Smooth muscle cell (in vitro differentiated cells): ENCODE measurements around the gene KIR3DL1. TPM values are rescaled to one million over a fixed set of nuclear protein-coding genes. Genes with fewer than 3 reads are reported as not detected.

Experiments used
- DNase-seq: peaks from one replicate; lab custom pipeline; 2025; ENCODE audit not compliant: unreplicated experiment; lab: John Stamatoyannopoulos, UW
- H2AFZ ChIP-seq: fragments of 200-600 bp; sonication (generic); 2 replicates; pipeline ENCODE4 v1.6.0; 2016; ENCODE audit warnings: antibody characterized with exemption, low read depth, mild to moderate bottlenecking
- H3F3A ChIP-seq: fragments of 200-600 bp; sonication (generic); 2 replicates; pipeline ENCODE4 v1.6.0; 2017; ENCODE audit warnings: antibody characterized with exemption, low read depth
- H3K27ac ChIP-seq: fragments of 200-600 bp; sonication (generic); 2 replicates; pipeline ENCODE4 v1.5.1; 2016; ENCODE audit warnings: low read depth, mild to moderate bottlenecking
- H3K27me3 ChIP-seq: fragments of 200-600 bp; sonication (generic); 2 replicates; pipeline ENCODE4 v1.6.1; 2016; ENCODE audit warnings: low read depth, mild to moderate bottlenecking
- H3K36me3 ChIP-seq: fragments of 200-600 bp; sonication (generic); 2 replicates; pipeline ENCODE4 v1.5.1; 2016; ENCODE audit warnings: low read depth
- H3K4me1 ChIP-seq: fragments of 200-600 bp; sonication (generic); 2 replicates; pipeline ENCODE4 v1.5.1; 2016; ENCODE audit warnings: low read depth
- H3K4me2 ChIP-seq: fragments of 200-600 bp; sonication (generic); 2 replicates; pipeline ENCODE4 v1.6.0; 2016; ENCODE audit warnings: mild to moderate bottlenecking
- H3K4me3 ChIP-seq: fragments of 200-600 bp; sonication (generic); 2 replicates; pipeline ENCODE4 v1.5.1; 2016; ENCODE audit warnings: mild to moderate bottlenecking
- H3K79me2 ChIP-seq: fragments of 200-600 bp; sonication (generic); 2 replicates; pipeline ENCODE4 v1.6.0; 2016; ENCODE audit warnings: low read depth, mild to moderate bottlenecking
- H3K9ac ChIP-seq: fragments of 200-600 bp; sonication (generic); 2 replicates; pipeline ENCODE4 v1.6.0; 2016; ENCODE audit warnings: low read depth
- H3K9me3 ChIP-seq: fragments of 200-600 bp; sonication (generic); replicated peaks from 2 replicates; pipeline ENCODE4 v1.5.1; 2016; ENCODE audit warnings: low read depth
- H4K20me1 ChIP-seq: fragments of 200-600 bp; sonication (generic); 2 replicates; pipeline ENCODE4 v1.6.0; 2016; ENCODE audit warnings: low read depth
- CTCF ChIP-seq: fragments of 200-600 bp; sonication (generic); IDR thresholded peaks from 2 replicates; pipeline ENCODE4 v1.5.1; 2017; ENCODE audit warnings: borderline replicate concordance, mild to moderate bottlenecking, antibody characterized with exemption; ENCODE audit not compliant: insufficient read depth, poor library complexity, severe bottlenecking
- WGBS: methylation state at CpG from one replicate; pipeline ENCODE4 v1.1.7; 2016; ENCODE audit warnings: low lambda C conversion rate; 5-methylcytosine and 5-hydroxymethylcytosine counted together
- polyA plus RNA-seq: library from polyadenylated mRNA; unstranded; fragments of >200 nt; fragmentation: Nextera tagmentation; extraction: Ambion mirVana; gene quantifications from 2 replicates; pipeline ENCODE4 v1.2.1, GENCODE V29; 2016
- total RNA-seq: library from RNA; depleted of rRNA; stranded (reverse); fragments of >200 nt; gene quantifications from 2 replicates; pipeline ENCODE4 v1.2.3, GENCODE V29; 2014

Gene KIR3DL1
- total and polyA plus RNA-seq, 2 experiments from 2014 or later, result not detected

- no peak overlapping the region for H3K27ac ChIP-seq
- H3K36me3 ChIP-seq, result no peaks in the 10 kb centered on the region
- no peaks in the 10 kb centered on the region for H4K20me1 ChIP-seq
- no peaks in the 10 kb centered on the region for H3K79me2 ChIP-seq
- H3K9ac ChIP-seq, result no peak overlapping the region
- peaks cover 6% of the 10 kb centered on the region for H3K9me3 ChIP-seq
- DNase-seq, result no peak
- 74% methylated on average over 6 of the region's 6 CpGs for WGBS
- H3F3A ChIP-seq, result no peaks in the 10 kb centered on the region
- H3K4me1 ChIP-seq, result no peaks in the 10 kb centered on the region
- no peak overlapping the region for H3K4me3 ChIP-seq
- TF ChIP-seq CTCF, result no peak
- H3K4me2 ChIP-seq, result no peak overlapping the region
- H3K27me3 ChIP-seq, result no peaks in the 10 kb centered on the region
- H2AFZ ChIP-seq, result no peak overlapping the region
These were observed 24.8 kb upstream of the KIR3DL1 start for GRCh38 chr19:54791476-54791875.

- TF ChIP-seq CTCF, result no peak
- DNase-seq, result no peak
- WGBS, result 70% methylated on average over 8 of the region's 8 CpGs
- Histone ChIP-seq H3K4me3 (no peak overlapping the region), H3K79me2 (no peaks in the 10 kb centered on the region), H4K20me1 (no peaks in the 10 kb centered on the region), H3K27me3 (no peaks in the 10 kb centered on the region), H3K36me3 (no peaks in the 10 kb centered on the region), H3K9me3 (peaks cover 6% of the 10 kb centered on the region), H3K27ac (no peak overlapping the region), H3K4me2 (no peak overlapping the region), H2AFZ (no peak overlapping the region), H3F3A (no peaks in the 10 kb centered on the region), H3K4me1 (no peaks in the 10 kb centered on the region), H3K9ac (no peak overlapping the region)
These were observed 23.5 kb upstream of the KIR3DL1 start for GRCh38 chr19:54792814-54793213.

GRCh38 chr19:54795758-54796157 is 20.5 kb upstream of the KIR3DL1 start:
- Histone ChIP-seq H3K4me1 (no peaks in the 10 kb centered on the region), H3K27me3 (no peaks in the 10 kb centered on the region), H3F3A (no peaks in the 10 kb centered on the region), H3K4me3 (no peak overlapping the region), H2AFZ (no peak overlapping the region), H3K9ac (no peak overlapping the region), H3K27ac (no peak overlapping the region), H3K4me2 (no peak overlapping the region), H3K36me3 (no peaks in the 10 kb centered on the region), H4K20me1 (no peaks in the 10 kb centered on the region), H3K9me3 (peaks cover 6% of the 10 kb centered on the region), H3K79me2 (no peaks in the 10 kb centered on the region)
- 56% methylated on average over 1 of the region's 1 CpG for WGBS
- DNase-seq, result no peak
- TF ChIP-seq CTCF, result no peak

- Histone ChIP-seq H3K27me3 (no peaks in the 10 kb centered on the region), H3K9ac (no peak within 1 kb of the TSS), H2AFZ (no peak within 1 kb of the TSS), H3K9me3 (peaks cover 5% of the 10 kb centered on the region), H3K4me2 (no peak within 1 kb of the TSS), H3K4me3 (no peak within 1 kb of the TSS), H3K36me3 (no peaks in the 10 kb centered on the region), H3K27ac (no peak within 1 kb of the TSS), H3K4me1 (no peaks in the 10 kb centered on the region), H4K20me1 (no peaks in the 10 kb centered on the region), H3K79me2 (no peaks in the 10 kb centered on the region), H3F3A (no peaks in the 10 kb centered on the region)
- no peak for DNase-seq
- TF ChIP-seq CTCF, result no peak
- 88% methylated on average over 10 of the region's 10 CpGs for WGBS
These were observed 12.9 kb upstream of the KIR3DL1 start, which contains the start of gene KIR2DL4 for GRCh38 chr19:54803410-54803809. Gene KIR2DL4, plus strand, starts transcription at chr19:54803610. Its CDS starts 42 bp downstream, at chr19:54803652.
